ENCODE results near the gene DNER. TPM values are rescaled to one million over a fixed set of nuclear protein-coding genes. Genes with fewer than 3 reads are reported as not detected.

Gene DNER
- total RNA-seq, 1 experiment from 2014 or later, result 2.9 TPM

DNA sequence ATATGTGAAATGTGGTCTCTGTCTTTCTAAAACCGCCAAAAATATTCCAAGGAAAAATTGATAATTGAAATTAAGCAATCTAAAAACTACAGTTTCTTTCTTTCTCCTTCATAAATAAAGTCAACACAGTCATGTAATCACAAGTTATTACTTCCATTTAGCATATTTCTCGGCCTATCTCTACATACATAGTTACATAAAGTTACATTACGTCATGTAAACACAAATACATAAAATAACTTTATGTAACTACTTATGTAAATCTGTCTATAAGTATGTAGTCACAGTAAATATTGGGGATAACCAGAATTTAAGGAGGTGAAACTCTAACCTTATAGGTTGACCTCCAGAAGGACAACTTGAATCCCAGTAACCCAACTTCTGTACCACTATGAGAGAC is 394.8 kb downstream of the DNER start:
- CTCF ChIA-PET, result interaction anchor here (1.1 kb wide), 1 partner anchor 23 kb away, joined by 3 read pairs; no protein-coding TSS in a partner anchor
- no peaks in the 10 kb centered on the region for H4K20me1 ChIP-seq (ENCODE audit: insufficient read depth)
- ATAC-seq (no peak), DNase-seq (ENCODE audit: low read depth, low spot score) (no peak)
- H3K4me3 ChIP-seq (replicated peaks in 1 of 2; ENCODE audit: low read depth in 1 of 2, low read length in 2 of 2), result no peak overlapping the region
- POLR2A ChIA-PET, result no interaction called here
- H3K9ac ChIP-seq (ENCODE audit: low read length), result no peak overlapping the region
- RAD21 ChIA-PET (ENCODE audit: low non-redundant PET in 1 of 2, low total read pairs in 2 of 2, uncharacterized antibody in 2 of 2, unreplicated experiment in 2 of 2), result no interaction called here
- intact Hi-C loops (cut with micrococcal nuclease), result no loop called here
- H3K9me2 ChIP-seq (ENCODE audit: insufficient read depth), result no peaks in the 10 kb centered on the region
- no peaks in the 10 kb centered on the region for H3K4me1 ChIP-seq (ENCODE audit: control insufficient read depth in 1 of 2, insufficient read depth in 2 of 2, low read length in 2 of 2)
- no peaks in the 10 kb centered on the region for H3K9me3 ChIP-seq (ENCODE audit: control insufficient read depth in 1 of 2, insufficient read depth in 1 of 2, low read depth in 1 of 2, low read length in 2 of 2)
- H3K4me2 ChIP-seq (ENCODE audit: low read length), result no peak overlapping the region
- TF ChIP-seq EZH2phosphoT487 (IDR thresholded peaks at IDR 0.05; ENCODE audit: borderline replicate concordance) (no peak), EGR1 (IDR thresholded peaks at IDR 0.05; ENCODE audit: low read depth) (no peak), SIN3A (IDR thresholded peaks at IDR 0.05; ENCODE audit: low read depth) (no peak), EZH2 (IDR thresholded peaks at IDR 0.05) (no peak), FOSL1 (IDR thresholded peaks at IDR 0.05; ENCODE audit: low read depth) (no peak), SRF (IDR thresholded peaks at IDR 0.05; ENCODE audit: low read depth) (no peak), JUND (IDR thresholded peaks at IDR 0.05) (no peak), ZFX (IDR thresholded peaks at IDR 0.05) (no peak), CEBPB (IDR thresholded peaks at IDR 0.05; ENCODE audit: low read depth) (no peak), POLR2AphosphoS5 (IDR thresholded peaks at IDR 0.05; ENCODE audit: low read depth, low read length) (no peak), SP1 (IDR thresholded peaks at IDR 0.05; ENCODE audit: low read depth) (no peak), POLR2A (IDR thresholded peaks at IDR 0.05; ENCODE audit: borderline replicate concordance, extremely low read depth, insufficient read depth, insufficient read length) (no peak), ZNF274 (IDR thresholded peaks at IDR 0.05; ENCODE audit: low read depth, low read length) (no peak), ELF1 (IDR thresholded peaks at IDR 0.05; ENCODE audit: borderline replicate concordance, low read depth) (no peak), RAD21 (IDR thresholded peaks at IDR 0.05; ENCODE audit: low read depth) (no peak)
- TF ChIP-seq, protein P1, sequence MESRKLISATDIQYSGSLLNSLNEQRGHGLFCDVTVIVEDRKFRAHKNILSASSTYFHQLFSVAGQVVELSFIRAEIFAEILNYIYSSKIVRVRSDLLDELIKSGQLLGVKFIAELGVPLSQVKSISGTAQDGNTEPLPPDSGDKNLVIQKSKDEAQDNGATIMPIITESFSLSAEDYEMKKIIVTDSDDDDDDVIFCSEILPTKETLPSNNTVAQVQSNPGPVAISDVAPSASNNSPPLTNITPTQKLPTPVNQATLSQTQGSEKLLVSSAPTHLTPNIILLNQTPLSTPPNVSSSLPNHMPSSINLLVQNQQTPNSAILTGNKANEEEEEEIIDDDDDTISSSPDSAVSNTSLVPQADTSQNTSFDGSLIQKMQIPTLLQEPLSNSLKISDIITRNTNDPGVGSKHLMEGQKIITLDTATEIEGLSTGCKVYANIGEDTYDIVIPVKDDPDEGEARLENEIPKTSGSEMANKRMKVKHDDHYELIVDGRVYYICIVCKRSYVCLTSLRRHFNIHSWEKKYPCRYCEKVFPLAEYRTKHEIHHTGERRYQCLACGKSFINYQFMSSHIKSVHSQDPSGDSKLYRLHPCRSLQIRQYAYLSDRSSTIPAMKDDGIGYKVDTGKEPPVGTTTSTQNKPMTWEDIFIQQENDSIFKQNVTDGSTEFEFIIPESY (IDR thresholded peaks at IDR 0.05; ENCODE audit: extremely low read depth, insufficient replicate concordance, low read length), result no peak
- TF ChIP-seq, protein P2, sequence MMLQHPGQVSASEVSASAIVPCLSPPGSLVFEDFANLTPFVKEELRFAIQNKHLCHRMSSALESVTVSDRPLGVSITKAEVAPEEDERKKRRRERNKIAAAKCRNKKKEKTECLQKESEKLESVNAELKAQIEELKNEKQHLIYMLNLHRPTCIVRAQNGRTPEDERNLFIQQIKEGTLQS (IDR thresholded peaks at IDR 0.05), result no peak
- TF ChIP-seq, protein P3, sequence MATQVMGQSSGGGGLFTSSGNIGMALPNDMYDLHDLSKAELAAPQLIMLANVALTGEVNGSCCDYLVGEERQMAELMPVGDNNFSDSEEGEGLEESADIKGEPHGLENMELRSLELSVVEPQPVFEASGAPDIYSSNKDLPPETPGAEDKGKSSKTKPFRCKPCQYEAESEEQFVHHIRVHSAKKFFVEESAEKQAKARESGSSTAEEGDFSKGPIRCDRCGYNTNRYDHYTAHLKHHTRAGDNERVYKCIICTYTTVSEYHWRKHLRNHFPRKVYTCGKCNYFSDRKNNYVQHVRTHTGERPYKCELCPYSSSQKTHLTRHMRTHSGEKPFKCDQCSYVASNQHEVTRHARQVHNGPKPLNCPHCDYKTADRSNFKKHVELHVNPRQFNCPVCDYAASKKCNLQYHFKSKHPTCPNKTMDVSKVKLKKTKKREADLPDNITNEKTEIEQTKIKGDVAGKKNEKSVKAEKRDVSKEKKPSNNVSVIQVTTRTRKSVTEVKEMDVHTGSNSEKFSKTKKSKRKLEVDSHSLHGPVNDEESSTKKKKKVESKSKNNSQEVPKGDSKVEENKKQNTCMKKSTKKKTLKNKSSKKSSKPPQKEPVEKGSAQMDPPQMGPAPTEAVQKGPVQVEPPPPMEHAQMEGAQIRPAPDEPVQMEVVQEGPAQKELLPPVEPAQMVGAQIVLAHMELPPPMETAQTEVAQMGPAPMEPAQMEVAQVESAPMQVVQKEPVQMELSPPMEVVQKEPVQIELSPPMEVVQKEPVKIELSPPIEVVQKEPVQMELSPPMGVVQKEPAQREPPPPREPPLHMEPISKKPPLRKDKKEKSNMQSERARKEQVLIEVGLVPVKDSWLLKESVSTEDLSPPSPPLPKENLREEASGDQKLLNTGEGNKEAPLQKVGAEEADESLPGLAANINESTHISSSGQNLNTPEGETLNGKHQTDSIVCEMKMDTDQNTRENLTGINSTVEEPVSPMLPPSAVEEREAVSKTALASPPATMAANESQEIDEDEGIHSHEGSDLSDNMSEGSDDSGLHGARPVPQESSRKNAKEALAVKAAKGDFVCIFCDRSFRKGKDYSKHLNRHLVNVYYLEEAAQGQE (IDR thresholded peaks at IDR 0.05; ENCODE audit: low read depth), result no peak
- TF ChIP-seq, protein P4, sequence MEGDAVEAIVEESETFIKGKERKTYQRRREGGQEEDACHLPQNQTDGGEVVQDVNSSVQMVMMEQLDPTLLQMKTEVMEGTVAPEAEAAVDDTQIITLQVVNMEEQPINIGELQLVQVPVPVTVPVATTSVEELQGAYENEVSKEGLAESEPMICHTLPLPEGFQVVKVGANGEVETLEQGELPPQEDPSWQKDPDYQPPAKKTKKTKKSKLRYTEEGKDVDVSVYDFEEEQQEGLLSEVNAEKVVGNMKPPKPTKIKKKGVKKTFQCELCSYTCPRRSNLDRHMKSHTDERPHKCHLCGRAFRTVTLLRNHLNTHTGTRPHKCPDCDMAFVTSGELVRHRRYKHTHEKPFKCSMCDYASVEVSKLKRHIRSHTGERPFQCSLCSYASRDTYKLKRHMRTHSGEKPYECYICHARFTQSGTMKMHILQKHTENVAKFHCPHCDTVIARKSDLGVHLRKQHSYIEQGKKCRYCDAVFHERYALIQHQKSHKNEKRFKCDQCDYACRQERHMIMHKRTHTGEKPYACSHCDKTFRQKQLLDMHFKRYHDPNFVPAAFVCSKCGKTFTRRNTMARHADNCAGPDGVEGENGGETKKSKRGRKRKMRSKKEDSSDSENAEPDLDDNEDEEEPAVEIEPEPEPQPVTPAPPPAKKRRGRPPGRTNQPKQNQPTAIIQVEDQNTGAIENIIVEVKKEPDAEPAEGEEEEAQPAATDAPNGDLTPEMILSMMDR (IDR thresholded peaks at IDR 0.05 in 2 of 3, conservative IDR thresholded peaks at IDR 0.05 in 1 of 3; ENCODE audit: borderline replicate concordance in 1 of 3, insufficient read depth in 1 of 3, low read depth in 2 of 3, low read length in 2 of 3), result no peak
- TF ChIP-seq, protein P5, sequence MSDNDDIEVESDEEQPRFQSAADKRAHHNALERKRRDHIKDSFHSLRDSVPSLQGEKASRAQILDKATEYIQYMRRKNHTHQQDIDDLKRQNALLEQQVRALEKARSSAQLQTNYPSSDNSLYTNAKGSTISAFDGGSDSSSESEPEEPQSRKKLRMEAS (IDR thresholded peaks at IDR 0.05), result no peak
- no peaks in the 10 kb centered on the region for H3K79me2 ChIP-seq (ENCODE audit: insufficient read depth, low read length)
- H3K27me3 ChIP-seq (ENCODE audit: insufficient read depth, low read length), result no peaks in the 10 kb centered on the region
- BruUV-seq (replicated peaks), result no TSS peak
- H3K27ac ChIP-seq (ENCODE audit: low read depth, low read length), result no peak overlapping the region
- H2AFZ ChIP-seq (ENCODE audit: low read depth, low read length, poor library complexity, severe bottlenecking), result no peak overlapping the region
- H3K36me3 ChIP-seq (ENCODE audit: control insufficient read depth in 1 of 2, insufficient read depth in 2 of 2, low read length in 2 of 2), result no peaks in the 10 kb centered on the region

All from HCT116 (cell line).